ENCODE results near the gene ROR2.

DNA sequence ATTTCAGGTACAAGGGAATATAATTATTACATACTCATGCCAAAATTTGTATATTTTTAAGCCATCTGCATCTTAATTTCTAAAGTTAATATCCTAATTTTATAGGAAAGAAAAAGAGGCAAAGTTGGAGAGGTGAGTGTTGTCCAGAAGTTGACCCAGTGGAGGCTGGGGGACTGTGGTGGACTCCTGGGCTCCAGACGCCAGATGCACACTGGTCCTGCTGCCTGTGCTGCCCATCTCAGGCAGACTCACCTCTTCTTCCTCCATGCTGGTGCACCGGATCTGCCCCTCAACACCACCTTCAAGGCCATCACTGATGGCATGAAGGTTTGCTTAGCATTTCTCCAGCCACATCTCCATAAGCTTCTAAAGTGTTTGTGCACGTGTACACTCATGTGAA, 305.6 kb downstream of the ROR2 start:
- TF ChIP-seq, protein P1, sequence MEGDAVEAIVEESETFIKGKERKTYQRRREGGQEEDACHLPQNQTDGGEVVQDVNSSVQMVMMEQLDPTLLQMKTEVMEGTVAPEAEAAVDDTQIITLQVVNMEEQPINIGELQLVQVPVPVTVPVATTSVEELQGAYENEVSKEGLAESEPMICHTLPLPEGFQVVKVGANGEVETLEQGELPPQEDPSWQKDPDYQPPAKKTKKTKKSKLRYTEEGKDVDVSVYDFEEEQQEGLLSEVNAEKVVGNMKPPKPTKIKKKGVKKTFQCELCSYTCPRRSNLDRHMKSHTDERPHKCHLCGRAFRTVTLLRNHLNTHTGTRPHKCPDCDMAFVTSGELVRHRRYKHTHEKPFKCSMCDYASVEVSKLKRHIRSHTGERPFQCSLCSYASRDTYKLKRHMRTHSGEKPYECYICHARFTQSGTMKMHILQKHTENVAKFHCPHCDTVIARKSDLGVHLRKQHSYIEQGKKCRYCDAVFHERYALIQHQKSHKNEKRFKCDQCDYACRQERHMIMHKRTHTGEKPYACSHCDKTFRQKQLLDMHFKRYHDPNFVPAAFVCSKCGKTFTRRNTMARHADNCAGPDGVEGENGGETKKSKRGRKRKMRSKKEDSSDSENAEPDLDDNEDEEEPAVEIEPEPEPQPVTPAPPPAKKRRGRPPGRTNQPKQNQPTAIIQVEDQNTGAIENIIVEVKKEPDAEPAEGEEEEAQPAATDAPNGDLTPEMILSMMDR (IDR thresholded peaks at IDR 0.05) = no peak
- TF ChIP-seq POLR2AphosphoS5 (IDR thresholded peaks at IDR 0.05) (no peak), POLR2A (IDR thresholded peaks at IDR 0.05) (no peak)
